DMS 273 (cell line): ENCODE data around the gene EFHC1.

Source experiments
- DNase-seq: peaks from one replicate; lab custom pipeline; 2025; ENCODE audit not compliant: unreplicated experiment; lab: John Stamatoyannopoulos, UW

The EFHC1 gene

DNA sequence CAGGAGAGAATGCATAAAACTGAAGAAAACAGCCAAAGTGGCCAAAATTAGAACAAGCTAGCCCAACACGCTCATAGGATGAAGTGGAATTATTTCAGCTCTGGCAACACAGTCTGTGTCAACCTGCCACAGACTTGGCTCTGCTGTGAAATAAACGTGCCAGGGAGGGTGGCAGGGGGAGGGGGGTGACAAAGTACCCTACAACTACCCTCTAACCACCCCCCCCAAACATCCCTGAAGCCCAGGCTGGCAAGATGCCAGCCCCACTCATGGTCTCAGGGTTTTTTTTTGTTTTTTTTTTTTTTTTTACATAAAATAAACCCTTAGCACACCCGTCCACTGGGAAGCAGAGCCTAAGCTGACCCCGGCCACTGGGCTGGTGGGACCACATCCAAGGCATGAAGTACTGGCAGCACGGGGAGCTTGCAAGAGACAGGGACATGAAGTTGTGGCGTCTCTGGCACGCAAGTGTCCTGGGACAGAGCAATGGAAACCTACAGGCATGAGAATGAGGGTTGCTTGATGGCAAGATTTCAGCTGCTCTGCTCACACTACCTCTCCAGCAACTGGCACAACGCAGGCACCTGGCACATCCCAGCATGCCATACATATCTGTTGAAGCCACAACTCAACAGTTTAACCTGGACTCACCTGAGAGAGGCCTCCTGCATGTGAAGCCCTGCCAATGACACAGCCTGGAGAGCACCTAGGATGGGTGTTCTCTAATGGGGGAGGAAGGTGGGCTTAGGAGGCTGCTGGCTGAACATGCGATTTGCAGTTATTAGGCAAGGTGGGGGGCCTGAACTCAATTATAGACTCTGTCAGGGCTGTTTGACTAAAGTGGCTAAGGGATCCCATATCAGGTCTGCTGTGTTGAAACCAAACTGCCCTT lies 80.3 kb downstream of the EFHC1 start:
- no peak for DNase-seq

DNA sequence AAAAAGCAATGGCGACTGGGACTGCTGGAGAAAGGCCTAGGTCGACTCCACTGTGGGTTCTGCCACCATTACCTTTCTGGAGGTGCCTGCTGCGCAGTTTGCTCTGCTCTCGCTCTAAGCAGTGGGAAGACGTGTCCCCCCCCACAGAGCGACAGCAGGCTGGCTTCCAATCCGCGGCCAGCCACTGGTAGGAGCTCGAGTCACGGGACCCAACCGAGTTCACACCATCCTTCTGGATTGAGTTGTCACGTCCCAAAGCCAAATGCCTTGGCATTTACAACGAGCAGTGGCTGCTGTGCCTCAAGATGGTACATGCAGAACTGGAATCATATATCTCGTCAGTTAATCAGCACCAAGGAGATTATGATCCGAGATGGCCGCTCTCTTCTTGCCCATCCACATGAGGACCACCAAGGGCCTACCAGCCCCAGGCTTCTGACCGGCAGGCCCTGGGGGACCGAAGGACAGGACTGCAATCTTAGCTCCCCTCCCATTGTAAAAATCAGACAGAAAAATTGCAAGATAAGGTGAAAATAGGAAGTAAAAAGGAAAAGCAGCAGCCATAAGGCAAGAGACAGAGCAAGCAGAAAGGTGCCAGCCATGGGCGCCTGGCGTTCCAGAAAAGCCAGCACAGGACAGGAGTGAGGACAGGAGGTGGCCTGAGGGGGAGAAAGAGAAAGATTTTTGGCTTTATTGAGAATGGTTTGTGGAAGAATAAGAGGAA lies 82.3 kb downstream of the EFHC1 start:
- DNase-seq: no peak

DNA sequence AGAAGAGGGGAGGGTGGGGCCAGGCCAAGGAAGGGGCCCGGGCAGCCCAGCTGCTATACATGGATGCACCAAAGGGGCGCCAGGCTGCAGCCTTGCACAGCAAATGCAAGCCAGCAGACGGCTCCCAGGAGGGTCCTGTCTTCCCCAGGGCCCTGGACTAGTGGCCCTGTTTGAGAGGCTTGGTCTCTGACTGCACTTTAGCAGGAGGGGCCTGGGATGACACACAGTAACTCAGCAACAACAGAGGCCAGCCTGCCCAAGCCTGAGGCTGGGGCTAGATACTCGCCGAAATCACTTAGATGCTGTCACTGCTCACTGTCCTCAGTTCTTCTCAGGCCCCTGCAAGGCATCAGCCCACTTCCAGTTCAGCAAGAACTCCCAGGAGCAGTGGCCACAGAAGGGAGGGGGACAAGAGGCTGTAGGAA lies 83.2 kb downstream of the EFHC1 start:
- DNase-seq: peak; percentile 63

DNA sequence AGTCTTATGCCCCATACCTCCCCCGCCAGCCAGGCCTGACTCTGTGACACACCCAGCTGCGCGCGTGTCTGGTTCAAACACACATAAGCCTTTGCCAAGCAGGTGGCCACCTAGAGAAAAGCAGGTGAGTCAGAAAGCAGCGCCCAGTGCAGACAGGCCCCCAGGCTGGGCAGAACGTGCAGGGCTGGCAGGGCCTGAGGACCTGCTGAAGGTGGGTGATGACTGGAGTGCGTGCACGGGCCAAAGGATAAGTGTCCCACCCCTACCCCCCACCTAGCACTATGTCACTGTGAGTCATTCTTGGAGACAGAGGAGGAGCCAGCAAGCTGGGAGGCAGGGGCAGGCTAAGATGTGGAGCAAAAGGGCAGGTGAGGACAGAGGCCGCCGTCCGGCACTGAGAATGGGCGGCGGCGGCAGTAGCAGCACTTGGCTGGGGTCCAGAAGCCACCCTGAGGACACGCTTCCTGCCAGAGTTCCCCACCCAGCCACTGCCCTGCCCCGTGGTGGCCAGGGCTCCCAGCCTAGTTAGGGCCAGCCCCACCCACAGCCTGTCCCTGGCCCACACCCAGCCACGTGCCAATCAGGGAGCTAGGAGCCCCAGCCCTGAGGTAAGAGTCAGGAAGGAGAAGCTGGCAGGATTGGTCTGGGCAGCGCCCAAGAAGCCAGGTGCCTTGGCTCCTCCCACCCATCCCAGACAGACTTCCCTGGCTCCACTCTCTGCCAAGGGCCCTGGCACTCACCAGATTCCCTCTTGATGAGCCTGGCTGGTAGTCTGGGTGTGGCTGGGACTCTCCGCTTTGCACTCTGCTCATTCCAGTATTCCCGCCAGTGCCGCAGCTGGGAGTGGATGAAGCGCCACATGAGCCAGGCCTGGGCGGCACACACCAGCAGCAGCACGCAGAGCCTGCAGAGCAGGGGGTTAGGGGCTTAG lies 84.0 kb downstream of the EFHC1 start:
- DNase-seq: peak; percentile 94

DNA sequence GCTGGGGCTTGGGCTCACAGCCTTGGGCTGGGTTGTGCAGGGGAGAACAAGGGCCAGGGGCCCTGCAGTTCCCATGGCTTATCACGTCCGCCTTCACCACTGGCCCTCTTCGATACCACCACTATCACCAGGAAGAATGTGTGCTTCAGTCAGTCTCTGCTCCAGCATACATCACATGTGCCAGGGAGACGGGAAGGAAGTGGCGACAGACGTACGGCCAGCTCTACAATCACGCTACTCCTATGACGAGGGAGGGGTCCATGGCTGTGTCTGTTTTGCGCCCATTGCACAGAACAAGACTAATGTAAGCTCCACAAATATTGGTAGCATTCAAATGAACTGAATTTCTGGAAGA lies 84.6 kb downstream of the EFHC1 start:
- DNase-seq: no peak

DNA sequence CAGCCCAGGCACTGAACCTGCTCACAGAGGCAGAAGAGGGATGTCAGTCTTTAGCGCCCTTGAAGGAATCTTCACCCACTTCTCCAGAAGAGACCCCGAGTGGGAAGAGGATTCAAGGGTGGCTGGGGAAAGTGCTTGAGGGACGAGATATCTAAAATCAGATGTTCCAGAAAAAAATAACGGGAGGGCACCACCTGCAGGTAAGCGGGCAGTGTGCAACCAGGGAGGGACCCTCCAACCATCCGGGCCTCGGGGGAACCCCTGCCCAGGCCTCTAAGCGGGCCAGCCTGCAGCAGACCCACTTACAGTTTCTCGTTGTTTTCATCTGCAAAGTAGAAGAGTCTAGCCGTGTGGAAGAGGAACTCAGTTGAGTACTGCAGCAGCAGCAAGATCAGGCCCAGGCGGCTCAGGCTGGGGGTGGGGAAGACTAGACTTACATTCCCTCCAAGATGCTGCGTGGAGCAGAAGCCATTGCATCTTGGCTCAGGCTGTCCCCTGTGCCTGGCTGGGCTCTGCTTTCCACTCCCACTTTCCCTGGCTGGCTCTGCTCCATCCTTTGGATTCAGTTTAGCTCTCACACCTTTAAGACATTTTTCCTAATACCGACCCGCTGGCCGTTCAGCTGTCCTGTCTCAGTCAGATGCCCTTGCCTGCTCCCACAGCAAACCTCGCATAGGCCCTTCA lies 85.7 kb downstream of the EFHC1 start:
- peak; percentile 19 for DNase-seq

DNA sequence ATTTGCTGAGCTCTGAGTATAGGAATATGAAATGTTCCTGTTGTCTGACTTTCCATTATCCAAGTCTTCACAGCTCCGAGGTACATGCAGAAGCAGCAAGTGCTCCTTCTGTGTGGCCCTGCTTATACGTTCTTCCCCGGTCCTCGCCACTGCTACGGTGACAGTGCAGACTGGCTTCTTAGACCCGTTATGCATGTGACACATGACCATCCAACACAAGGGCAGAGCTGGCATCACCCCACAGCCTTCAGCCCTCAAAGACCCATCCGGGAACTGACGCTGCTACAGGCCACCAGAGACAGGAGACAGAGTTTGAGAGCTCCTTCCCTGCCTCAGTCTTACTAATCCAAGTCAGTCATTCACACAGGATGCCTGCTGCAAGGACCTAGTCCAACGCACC lies 86.3 kb downstream of the EFHC1 start:
- DNase-seq: no peak

DNA sequence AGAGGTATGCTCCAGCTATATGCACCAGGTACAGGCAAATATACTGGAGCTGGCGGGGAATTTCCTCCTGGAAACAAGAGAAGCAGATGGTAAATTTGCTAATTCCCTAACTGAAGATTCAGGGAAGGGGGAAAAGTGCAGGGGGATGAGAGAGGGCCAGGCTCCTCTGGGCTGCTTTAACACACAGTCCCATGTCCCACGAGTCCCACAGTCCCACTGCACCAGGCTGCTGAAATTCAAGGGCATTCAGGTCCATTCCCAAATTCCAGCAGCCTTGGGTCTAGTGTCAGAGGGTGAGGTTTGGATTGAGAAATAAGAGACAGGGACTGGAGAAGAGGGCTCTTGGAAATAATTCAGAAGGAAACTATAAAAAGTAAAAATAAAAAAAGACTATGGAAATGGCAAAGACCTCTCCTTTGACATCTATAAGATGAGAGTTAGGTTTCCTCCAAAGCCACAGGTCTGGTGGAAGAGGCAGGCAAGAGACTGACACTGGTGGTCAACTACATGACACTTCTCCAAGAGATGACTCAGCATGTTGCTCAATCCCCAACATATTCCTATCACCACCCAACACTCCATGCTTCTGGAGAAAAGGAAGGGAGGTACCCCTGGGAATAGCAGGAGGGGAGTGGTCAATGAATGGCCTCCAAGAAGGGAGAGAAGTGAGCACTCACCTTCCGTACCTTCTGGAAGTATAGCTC lies 87.6 kb downstream of the EFHC1 start:
- no peak for DNase-seq

DNA sequence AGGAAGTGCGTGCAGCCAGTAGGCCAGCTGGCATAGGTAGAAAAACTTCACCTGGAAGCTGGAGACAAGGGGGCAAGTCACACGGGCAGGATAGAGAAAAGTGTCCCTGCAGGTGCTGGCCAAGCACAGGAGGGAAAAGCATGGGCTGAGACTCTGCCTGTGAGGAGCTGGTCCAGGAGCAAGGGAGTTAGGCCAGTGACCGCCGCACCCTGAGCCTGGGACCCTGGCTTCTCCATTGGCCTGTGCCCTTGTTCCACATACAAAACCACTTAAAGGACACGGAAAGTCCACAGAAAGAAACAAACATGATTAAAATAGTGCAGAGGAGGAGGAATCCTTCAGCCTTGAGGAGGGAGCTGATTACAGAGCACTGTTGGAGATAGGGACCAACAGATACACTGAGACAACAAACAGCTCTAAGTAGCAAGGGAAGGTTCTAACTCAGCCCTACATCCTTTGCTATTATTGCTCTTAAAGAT lies 88.2 kb downstream of the EFHC1 start:
- no peak for DNase-seq

DNA sequence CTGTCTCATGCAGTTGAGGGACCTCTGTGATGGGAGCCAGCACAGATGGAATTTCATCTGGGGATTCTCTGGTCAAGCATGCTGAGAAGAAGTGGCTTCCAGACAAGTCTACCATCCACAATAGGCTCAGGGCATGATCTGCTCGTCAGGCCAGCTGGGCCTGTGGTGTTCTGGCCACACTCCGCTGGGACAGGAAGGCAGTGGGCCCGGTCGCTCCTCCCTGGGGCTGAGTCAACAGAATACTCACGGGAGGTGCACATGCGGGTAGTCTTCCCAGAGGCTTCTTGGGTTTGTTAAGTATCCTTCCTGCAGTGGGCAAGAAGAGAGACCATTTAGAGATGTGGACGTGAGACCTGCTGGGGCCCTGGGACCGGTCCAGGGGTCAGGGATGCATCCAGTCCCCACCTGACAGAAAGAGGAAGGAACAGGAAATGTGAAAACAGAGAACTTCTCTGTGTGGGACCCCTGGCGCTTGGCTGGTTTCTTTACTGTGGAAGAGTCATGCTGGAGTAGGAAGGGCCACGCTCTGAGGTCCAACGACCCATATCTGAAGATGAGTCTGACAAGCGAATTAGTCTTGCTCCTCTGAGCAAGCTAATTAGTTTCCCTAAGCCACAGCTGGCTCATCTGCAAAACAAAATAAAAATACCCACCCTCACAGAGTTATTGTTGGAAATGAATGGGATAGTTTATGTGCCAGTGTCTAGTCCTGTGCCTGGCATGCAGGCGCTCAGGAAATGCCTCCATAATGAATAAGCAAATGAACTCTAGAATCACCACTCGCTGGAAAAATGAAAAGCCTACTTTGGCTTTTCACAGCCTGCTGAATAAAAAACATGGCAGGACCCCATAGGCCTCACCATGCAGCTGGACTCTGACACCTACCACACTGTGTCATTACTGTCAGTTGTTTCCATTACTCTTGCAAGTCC lies 89.4 kb downstream of the EFHC1 start:
- DNase-seq: no peak

DNA sequence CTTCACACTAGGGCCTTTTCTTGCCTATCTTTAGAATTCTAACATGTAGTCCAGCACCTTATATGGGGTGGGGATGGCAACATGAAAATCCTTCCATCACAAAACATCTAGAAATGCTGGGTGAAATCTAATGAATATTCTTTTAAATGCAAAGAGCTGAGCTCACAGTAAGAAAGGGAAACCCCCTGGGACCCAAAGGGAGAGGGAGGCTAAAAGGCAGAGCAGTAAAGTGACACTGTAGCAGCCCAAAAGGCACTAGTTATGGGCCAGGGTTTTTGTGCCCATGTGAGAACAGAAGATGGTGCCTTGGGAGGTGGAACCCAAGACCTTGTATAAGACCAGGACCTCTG lies 90.0 kb downstream of the EFHC1 start:
- DNase-seq: no peak

DNA sequence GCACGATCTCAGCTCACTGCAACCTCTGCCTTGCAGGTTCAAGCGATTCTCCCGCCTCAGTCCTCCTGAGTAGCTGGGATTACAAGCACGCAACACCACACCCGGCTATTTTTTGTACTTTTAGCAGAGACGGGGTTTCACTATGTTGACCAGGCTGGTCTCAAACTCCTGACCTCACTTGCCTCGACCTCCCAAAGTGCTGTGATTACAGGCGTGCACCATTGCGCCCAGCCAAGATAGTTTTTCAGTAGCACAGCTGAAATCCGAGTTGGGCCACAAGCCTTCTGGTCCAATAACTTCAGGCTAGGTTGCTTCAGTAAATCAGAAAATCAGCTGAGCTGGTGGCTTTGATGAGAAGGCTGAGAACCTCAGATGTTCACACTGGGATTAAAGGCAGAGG lies 91.0 kb downstream of the EFHC1 start:
- no peak for DNase-seq

DNA sequence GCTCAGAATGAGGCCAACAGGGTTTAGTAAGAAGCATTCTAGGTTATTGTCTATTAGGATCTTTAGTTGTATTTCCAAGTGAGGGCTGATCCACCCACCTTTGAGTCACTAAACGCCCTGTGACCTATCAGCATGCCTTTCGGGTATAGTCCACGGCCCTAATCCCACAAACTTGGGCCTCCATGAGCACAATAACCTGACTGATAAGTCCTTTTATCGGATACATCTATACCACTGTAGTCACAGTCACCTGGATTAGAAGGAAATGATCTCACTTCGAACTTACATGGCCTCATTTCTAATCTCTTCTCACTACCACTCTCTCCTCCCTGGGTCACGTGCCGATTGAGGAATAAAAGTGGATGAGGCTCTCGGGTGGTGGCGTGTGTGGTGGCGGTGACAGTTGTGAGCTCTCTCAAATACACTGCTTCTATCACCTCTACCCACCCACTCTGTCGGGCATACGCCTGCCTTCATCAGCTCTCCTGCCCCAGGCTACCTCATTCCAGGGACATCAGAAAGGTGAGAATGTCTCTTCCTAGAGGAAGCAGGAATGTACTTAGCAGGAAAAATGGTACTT lies 91.5 kb downstream of the EFHC1 start:
- DNase-seq: no peak

DNA sequence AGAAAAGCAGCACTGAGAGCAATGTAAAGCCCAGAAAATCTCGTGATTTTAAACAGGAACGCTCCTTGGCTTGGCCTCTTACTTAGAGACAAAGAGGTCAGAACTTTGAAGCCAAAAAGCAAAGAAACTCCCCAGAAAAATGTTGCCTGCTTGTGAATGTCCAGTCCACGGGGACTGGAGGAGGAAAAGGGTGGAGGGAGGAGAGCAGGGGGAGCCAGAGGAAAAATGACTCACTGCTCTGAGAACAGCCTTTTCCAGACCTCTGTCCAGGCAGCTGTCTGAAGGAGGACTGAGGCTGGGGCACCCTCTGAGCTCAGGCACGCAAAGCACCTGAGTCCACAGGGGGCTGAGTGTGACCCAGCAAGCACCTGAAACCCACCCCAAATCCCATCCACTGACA lies 92.1 kb downstream of the EFHC1 start:
- DNase-seq: no peak

DNA sequence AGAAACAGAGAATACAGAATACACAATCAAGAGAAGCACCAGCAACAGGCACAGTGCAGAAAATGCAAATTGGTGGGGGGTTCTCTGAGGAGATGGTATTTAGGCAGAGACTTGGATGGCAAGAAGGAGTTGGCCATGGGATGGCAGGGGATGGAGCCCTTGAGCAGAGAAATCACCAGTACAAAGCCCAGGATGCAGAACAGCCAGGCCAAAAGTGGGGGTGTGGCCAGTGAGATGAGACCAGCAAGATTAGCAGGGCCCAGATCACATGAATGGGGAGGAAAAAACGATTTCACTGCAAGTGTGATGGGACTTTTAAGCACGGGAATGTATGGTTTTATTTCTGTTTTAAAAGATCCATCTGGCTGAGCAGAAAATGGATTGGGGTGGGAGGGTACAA lies 93.3 kb downstream of the EFHC1 start:
- DNase-seq: no peak

DNA sequence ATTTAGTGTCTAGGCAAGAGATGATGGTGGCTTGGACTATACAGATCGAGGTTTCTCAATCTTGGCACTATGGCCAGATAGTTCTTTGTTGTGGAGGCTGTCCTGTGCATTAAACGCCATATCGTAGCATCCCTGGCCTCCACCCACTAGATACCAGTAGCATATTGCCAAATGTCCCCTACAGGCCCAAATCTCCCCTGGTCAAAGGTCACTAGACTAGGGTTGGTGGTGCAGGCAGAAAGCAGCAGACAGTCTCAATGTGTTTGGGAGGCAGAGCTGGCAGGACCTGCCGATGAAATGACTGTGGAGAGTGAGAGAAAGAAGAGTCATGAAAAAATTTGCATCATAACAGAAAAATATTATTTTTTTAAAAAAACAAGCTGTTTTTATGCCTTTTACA lies 93.8 kb downstream of the EFHC1 start:
- no peak for DNase-seq

DNA sequence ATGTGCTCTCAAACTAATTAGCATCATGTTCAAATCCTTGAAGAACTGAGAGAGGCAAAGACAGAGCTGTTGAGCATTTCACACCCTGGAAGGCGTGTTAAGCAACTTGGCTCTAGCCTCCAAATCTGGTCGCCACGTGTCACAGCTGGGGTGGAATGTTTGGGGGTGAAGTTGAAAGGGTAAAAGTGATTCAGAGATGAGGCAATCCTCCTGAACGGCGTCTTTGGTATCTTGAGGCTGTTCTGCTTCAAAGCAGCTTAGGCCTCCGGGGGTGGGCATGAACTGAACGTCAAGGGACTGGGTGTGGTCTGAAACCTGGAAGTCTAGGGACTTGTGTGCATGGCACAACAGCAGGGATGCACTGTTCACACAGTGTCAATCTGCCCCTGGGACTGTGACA lies 94.4 kb downstream of the EFHC1 start:
- DNase-seq: no peak

DNA sequence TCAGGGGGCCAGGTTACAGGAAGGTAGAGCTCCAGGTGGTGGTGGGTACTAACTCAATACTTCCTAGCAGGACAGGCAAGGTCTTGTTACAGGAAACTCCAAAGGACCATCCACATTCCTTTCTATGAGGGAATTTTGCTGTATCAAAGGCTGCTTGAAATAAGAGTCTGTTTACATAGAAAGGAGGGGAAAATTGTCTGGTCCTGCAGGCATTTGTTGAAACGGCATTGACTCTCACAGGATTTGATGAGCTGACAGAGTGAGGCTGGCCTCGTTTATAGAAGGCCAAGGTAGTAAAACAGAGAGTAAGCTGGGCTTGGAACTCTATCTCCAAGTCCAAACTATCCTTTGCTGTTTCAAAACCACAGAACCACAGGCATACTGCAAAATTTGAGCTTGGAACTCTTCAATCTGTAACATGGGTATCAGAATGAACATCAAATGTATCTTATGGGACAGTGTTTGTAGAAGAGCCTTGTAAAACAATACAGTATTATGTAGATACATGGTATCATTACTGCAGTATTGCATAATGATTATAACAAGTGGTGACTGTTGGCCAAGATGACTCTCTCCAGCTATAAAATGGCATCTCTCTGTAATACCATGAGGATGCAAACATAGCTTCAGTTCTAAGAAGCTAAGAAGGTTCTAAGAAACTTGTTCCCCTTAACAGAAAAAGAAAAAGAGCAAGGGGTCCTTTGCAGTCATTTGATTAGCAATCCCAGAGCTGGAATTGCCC lies 95.2 kb downstream of the EFHC1 start:
- DNase-seq: no peak
